HepG2 (cell line): ENCODE measurements around the gene TBC1D24. TPM values are rescaled to one million over a fixed set of nuclear protein-coding genes. Genes with fewer than 3 reads are reported as not detected.

Experiments
- BHLHE40 ChIP-seq: IDR thresholded peaks from 2 replicates; pipeline ENCODE4 v1.6.1; 2011; ENCODE audit warnings: low read length, improper control_type of control experiment
- FOXM1 ChIP-seq: sonication (generic); formaldehyde crosslinking; IDR thresholded peaks from 2 replicates; pipeline ENCODE4 v1.5.0; 2020; ENCODE audit warnings: missing genetic modification reagents
- GABPB1 ChIP-seq: IDR thresholded peaks from 2 replicates; pipeline ENCODE4 v1.6.1; 2016; ENCODE audit warnings: mild to moderate bottlenecking, missing genetic modification reagents, moderate library complexity, missing compliant biosample characterization
- HDAC1 ChIP-seq: sonication (generic); formaldehyde crosslinking; IDR thresholded peaks from 2 replicates; pipeline ENCODE4 v1.5.1; 2020; ENCODE audit warnings: mild to moderate bottlenecking, missing genetic modification reagents
- KDM2A ChIP-seq: sonication (generic); formaldehyde crosslinking; IDR thresholded peaks from 2 replicates; pipeline ENCODE4 v1.4.0; 2020; ENCODE audit warnings: low read depth, missing genetic modification reagents, borderline replicate concordance
- POLR2A ChIP-seq, 2 experiments: IDR thresholded peaks; 2 replicates each; pipeline ENCODE4 v1.6.1; 2011; ENCODE audit warnings: low read depth in 2 of 2, low read length in 2 of 2, mild to moderate bottlenecking in 1 of 2, moderate library complexity in 1 of 2; ENCODE audit not compliant: insufficient read depth in 1 of 2
- POLR2AphosphoS2 ChIP-seq: IDR thresholded peaks from 2 replicates; pipeline ENCODE4 v1.6.1; 2011; ENCODE audit warnings: low read depth, low read length, improper control_type of control experiment
- POLR2G ChIP-seq: fragments of 200-400 bp; formaldehyde crosslinking; IDR thresholded peaks from 2 replicates; pipeline ENCODE4 v1.6.1; 2018; ENCODE audit warnings: mild to moderate bottlenecking, low read depth, low read length, moderate library complexity
- PTBP1 ChIP-seq: fragments of 200-400 bp; formaldehyde crosslinking; IDR thresholded peaks from 2 replicates; pipeline ENCODE4 v1.6.1; 2018; ENCODE audit warnings: low read length, low read depth; ENCODE audit not compliant: poor library complexity, severe bottlenecking
- SAP130 ChIP-seq: IDR thresholded peaks from 2 replicates; pipeline ENCODE4 v1.6.1; 2016; ENCODE audit warnings: low read depth
- SIX4 ChIP-seq: sonication (generic); formaldehyde crosslinking; IDR thresholded peaks from 2 replicates; pipeline ENCODE4 v1.4.0; 2020; ENCODE audit warnings: missing genetic modification reagents
- UBTF ChIP-seq: sonication (generic); formaldehyde crosslinking; IDR thresholded peaks from 2 replicates; pipeline ENCODE4 v1.4.0; 2020; ENCODE audit warnings: mild to moderate bottlenecking, missing genetic modification reagents
- ZBTB2 ChIP-seq: sonication (generic); formaldehyde crosslinking; IDR thresholded peaks from 2 replicates; pipeline ENCODE4 v1.8.0; 2022; ENCODE audit warnings: low read depth, missing genetic modification reagents
- ZFY ChIP-seq: sonication (generic); formaldehyde crosslinking; IDR thresholded peaks from 2 replicates; pipeline ENCODE4 v1.4.0; 2020; ENCODE audit warnings: missing genetic modification reagents
- ZNF574 ChIP-seq: sonication (generic); formaldehyde crosslinking; IDR thresholded peaks from 2 replicates; pipeline ENCODE4 v1.4.0; 2020; ENCODE audit warnings: missing genetic modification reagents
- ZNF703 ChIP-seq: sonication (generic); formaldehyde crosslinking; IDR thresholded peaks from 2 replicates; pipeline ENCODE4 v1.5.1; 2020; ENCODE audit warnings: missing genetic modification reagents, mild to moderate bottlenecking, moderate library complexity, borderline replicate concordance
- ZNF879 ChIP-seq: sonication (generic); formaldehyde crosslinking; IDR thresholded peaks from 2 replicates; pipeline ENCODE4 v1.8.1; 2023; ENCODE audit warnings: missing genetic modification reagents
- polyA plus RNA-seq, 8 experiments: library from polyadenylated mRNA; depleted of rRNA in 3 of 8; stranded (reverse) in 7 of 8; unstranded in 1 of 8; fragments of >200 nt; fragmentation: Illumina TruSeq in 4 of 8; extraction: Trizol in 4 of 8; gene quantifications; 2 replicates each; pipeline versions ENCODE4 v1.2.1 to v1.2.3, GENCODE V29; 2011 to 2016; ENCODE audit warnings: low read depth in 4 of 8, missing spikeins in 1 of 8, mixed read lengths in 1 of 8; ENCODE audit not compliant: insufficient read depth in 1 of 8
- total RNA-seq, 5 experiments: library from RNA; depleted of rRNA; stranded (reverse); fragments of >200 nt; fragmentation: Illumina TruSeq; extraction: Trizol; gene quantifications; 2 replicates each; pipeline ENCODE4 v1.2.3, GENCODE V29; 2016; ENCODE audit warnings: low read depth in 1 of 5

Gene TBC1D24
- total and polyA plus RNA-seq, 2 of the 13 experiments (the other 11 are each of a cell fraction or from before 2014, with no cell fraction given), result 7.7 to 13.7 TPM

GRCh38 chr16:2474877-2475412 lies at the start of gene TBC1D24 (continued):
- TF ChIP-seq UBTF (no peak), PTBP1 (no peak), FOXM1 (CRISPR knock-in tag) (no peak), POLR2G (peak; percentile 61; the same call in 1 of the 2 replicates), GABPB1 (CRISPR knock-in tag) (peak; percentile 62), ZBTB2 (peak; percentile 30; the same call in 1 of the 2 replicates), POLR2AphosphoS2 (no peak), SIX4 (CRISPR knock-in tag) (no peak), KDM2A (no peak), ZNF703 (CRISPR knock-in tag) (no peak), ZNF574 (CRISPR knock-in tag) (0 out of 2 replicates have a peak, but pooled peaks have one; percentile 4), POLR2A (IDR thresholded peaks at IDR 0.05; ENCODE audit: insufficient read depth in 1 of 2, low read depth in 2 of 2, low read length in 2 of 2) (peak in 1 of 2 experiments; percentile 50; a peak in 3 of 4 replicates), HDAC1 (CRISPR knock-in tag) (peak; percentile 16; the same call in 1 of the 2 replicates), ZNF879 (CRISPR knock-in tag) (no peak), ZFY (CRISPR knock-in tag) (peak; percentile 21; the same call in 1 of the 2 replicates), SAP130 (no peak; the same call in 1 of the 2 replicates), BHLHE40 (peak; percentile 54; the same call in 1 of the 2 replicates)
